HG03108 (cell line): Measurements from ENCODE around the gene ZNF831.

Source experiments
- ATAC-seq: cut with Tn5 transposase; IDR thresholded peaks from one replicate; pipeline ENCODE4 v1.9.1; 2021; ENCODE audit warnings: moderate library complexity; ENCODE audit not compliant: unreplicated experiment

The ZNF831 gene

GRCh38 chr20:59177266-59178250 lies 13.9 kb downstream of the ZNF831 start:
- no peak for ATAC-seq

GRCh38 chr20:59178983-59179595 lies 15.5 kb downstream of the ZNF831 start:
- no peak for ATAC-seq

GRCh38 chr20:59179988-59180387 lies 16.4 kb downstream of the ZNF831 start:
- no peak for ATAC-seq

- no peak for ATAC-seq
Observed at GRCh38 chr20:59181936-59182335, 18.3 kb downstream of the ZNF831 start.

- no peak for ATAC-seq
Observed at GRCh38 chr20:59182401-59183044, 18.9 kb downstream of the ZNF831 start.

- no peak for ATAC-seq
Observed at GRCh38 chr20:59183751-59184150, 20.1 kb downstream of the ZNF831 start.

GRCh38 chr20:59184880-59185447 lies 21.3 kb downstream of the ZNF831 start:
- ATAC-seq = no peak

- ATAC-seq = no peak
Observed at GRCh38 chr20:59185809-59186208, 22.2 kb downstream of the ZNF831 start.

GRCh38 chr20:59190466-59190865 lies 26.8 kb downstream of the ZNF831 start:
- ATAC-seq = no peak

GRCh38 chr20:59191036-59191755 lies 27.6 kb downstream of the ZNF831 start:
- no peak for ATAC-seq

- ATAC-seq = no peak
Observed at GRCh38 chr20:59191756-59192532, 28.3 kb downstream of the ZNF831 start.

GRCh38 chr20:59192533-59192896 lies 28.9 kb downstream of the ZNF831 start:
- ATAC-seq = no peak

GRCh38 chr20:59193325-59193724 lies 29.7 kb downstream of the ZNF831 start:
- no peak for ATAC-seq

GRCh38 chr20:59194023-59194935 lies 30.7 kb downstream of the ZNF831 start:
- no peak for ATAC-seq

- no peak for ATAC-seq
Observed at GRCh38 chr20:59195316-59195993, 31.8 kb downstream of the ZNF831 start.

- no peak for ATAC-seq
Observed at GRCh38 chr20:59204165-59204894, 40.7 kb downstream of the ZNF831 start.

GRCh38 chr20:59205044-59205443 lies 41.4 kb downstream of the ZNF831 start:
- no peak for ATAC-seq

- no peak for ATAC-seq
Observed at GRCh38 chr20:59207235-59207634, 43.6 kb downstream of the ZNF831 start.
